HG02870 (cell line): Measurements from ENCODE around the gene IGSF21.

Experiments
- ATAC-seq: cut with Tn5 transposase; IDR thresholded peaks from one replicate; pipeline ENCODE4 v1.9.1; 2021; ENCODE audit warnings: mild to moderate bottlenecking, moderate library complexity; ENCODE audit not compliant: unreplicated experiment

IGSF21 gene

DNA sequence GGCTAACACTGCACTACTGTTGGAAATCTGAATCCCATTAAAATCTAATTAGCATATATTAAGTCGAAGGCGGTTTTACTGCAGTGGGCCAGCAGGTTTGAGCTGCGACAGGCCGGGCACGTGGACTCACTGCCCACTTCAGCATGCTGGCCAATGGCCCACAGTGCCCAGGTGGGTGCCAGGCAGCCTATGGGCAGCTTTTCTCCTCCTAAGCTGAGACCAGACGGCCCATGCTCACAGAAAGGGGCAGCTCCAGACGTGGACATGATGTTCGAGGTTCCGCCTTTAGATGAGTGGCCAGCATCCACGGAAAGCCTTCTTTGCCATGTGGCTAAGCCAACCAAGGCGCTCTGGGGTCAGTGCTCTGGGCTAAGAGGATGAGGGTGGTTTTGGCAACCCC is 283.4 kb downstream of the IGSF21 start:
- no peak for ATAC-seq

DNA sequence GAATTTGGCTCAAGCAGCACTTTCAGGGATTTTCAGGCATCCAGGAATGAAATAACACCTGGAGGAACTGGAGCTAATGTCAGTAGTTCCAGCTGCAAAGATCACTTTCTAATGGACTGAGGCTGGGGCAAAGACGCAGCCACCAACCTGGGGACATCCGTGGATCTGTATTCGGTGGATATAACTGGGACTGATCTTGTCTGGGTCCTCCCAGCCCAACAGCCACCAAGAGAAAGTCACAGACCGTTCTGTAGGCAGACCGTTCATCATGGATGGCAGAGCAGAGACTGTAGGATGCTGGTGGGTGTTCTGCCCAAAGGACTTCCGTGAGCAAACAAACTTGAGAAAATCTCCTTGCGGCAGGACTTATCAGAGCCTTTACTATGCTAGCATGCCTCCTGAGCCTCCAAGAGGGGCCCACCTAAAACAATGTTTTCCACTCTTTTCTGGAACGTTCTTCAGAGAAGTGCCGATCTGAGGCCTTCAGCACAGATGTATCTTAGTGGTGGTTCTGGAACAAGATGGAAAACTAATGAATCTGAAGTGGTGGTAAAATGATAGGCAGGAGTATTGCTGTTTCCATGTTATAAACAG is 287.1 kb downstream of the IGSF21 start:
- ATAC-seq: no peak

- no peak for ATAC-seq
Measured at GRCh38 chr1:18396247-18396980, 288.8 kb downstream of the IGSF21 start.

DNA sequence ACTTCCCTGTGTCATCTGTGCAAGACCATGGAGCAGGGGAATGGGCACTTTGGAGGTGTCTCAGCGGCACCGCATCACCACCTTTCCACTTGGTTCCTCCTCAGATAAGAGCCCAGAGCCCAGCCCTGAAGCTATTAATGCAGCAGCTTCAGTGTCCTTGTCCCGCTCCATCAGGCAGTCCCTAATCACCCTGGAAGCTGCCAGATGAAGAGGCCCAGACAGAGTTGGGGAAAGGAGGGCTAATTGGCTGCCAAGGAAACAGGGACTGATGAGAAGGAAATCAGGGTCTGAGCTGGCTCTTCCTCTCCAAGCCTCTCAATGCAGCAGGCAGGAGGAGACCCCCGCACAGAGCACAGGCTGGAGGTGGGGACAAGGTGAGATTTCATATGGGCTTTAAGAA is 290.0 kb downstream of the IGSF21 start:
- ATAC-seq: no peak

DNA sequence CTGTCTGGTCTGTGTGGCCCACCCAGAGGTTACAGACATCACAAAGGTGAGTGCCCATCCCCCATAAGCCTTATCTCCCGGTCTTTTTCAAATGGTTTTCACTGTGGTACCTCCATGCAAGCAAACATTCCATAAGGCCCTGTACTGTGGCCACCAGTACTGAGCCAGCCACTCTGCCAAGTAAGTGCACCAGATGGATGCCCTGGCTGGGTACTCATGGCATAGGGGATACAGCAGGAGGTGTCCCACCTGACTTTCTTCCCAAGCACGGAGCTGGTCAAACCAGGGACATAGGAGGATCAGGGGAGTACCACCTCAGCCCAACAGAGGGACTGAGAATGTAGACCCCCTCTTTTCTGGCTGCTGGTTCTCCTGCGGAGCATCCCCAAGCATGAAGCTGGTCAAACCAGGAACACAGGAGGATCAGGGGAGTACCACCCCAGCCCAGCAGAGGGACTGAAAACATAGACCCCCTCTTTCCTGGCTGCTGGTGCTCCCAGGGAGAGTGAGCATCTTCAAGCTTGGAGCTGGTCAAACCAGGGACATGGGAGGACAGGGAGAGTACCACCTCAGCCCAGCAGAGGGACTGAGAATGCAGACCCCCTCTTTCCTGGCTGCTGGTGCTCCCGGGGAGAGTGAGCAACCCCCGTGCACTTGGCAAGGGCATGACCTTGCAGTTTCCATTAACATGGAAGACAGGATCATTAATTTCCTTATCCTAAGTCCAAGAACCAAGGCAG is 291.4 kb downstream of the IGSF21 start:
- ATAC-seq: no peak

DNA sequence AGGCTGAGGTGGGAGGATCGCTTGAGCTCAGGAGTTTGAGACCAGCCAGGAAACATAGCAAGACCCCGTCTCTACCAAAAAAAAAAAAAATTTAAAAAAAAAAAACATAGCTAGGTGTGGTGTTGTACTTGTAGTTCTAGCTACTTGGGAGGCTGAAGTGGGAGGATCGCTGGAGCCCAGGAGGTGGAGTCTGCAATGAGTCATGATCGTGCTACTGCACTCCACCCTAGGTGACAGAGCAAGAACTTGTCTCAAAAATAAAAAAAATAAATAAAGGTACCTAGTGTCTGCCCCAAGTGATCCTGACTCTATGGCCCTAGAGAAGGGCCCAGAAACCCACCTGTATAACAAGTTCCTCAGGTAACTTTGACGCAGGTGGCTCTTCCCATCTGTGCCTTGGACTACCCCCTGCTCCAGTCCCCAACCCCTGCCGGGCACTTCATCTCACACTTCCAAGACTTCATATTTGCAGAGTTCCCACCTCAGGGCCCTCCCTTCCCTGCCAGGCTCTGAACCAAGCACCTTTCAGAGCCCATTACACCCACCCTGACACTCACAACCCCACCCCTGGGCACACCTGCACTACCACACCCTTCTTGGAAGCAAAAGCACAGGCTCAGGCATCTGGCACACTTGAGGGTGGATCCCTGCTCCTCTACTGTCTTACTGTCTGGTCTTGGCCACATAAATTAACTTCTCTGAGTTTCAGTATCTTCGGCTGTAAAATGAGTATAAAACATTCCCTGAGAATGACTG is 292.9 kb downstream of the IGSF21 start:
- ATAC-seq: no peak

GRCh38 chr1:18401921-18402320 is 294.3 kb downstream of the IGSF21 start:
- no peak for ATAC-seq

GRCh38 chr1:18404460-18404859 is 296.9 kb downstream of the IGSF21 start:
- ATAC-seq: no peak

DNA sequence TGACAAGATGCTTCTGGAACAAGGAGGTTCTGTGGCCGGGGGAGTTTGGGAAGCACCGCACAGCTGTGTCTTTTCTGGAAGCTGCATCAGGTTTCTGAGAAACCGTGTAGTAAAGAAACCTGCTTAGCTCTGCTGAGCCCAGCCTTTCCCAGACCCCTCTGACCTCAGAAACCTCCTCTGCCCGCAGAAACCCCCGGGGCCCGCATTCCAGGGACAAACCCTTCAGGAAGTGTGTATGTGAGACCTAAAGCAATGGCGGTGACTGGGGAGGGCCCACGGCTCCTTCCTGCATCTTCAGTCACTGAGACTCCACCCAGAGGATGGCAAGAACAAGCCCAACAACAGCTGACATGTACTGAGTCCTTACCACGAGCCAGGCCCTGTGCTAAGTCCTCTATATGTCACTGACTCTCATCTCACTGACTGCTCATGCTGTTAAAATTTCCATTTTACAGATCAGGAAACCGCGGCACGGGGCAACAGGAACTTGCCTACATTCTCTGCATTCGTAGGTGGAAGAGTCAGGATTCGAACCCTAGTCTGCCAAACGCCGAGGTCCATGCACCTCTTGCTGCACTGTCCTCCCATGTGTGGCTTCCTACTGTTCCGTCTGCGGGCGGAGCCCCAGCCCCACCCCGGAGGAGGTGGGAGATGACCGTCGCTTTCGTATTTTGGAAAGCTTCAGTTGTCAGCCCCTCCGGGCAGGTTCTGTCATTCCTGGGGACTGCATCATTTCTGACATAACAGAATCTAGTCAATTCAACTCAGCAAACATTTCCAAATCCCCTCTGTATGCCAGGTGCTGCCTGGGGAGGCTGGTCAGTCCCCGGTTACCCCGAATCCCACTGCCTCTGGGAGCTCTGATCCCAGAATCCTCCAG is 299.8 kb downstream of the IGSF21 start:
- ATAC-seq: no peak

- ATAC-seq: no peak
Measured at GRCh38 chr1:18408656-18409370, 301.2 kb downstream of the IGSF21 start.

GRCh38 chr1:18409609-18410237 is 302.1 kb downstream of the IGSF21 start:
- ATAC-seq: no peak

- ATAC-seq: no peak
Measured at GRCh38 chr1:18410407-18410806, 302.8 kb downstream of the IGSF21 start.

DNA sequence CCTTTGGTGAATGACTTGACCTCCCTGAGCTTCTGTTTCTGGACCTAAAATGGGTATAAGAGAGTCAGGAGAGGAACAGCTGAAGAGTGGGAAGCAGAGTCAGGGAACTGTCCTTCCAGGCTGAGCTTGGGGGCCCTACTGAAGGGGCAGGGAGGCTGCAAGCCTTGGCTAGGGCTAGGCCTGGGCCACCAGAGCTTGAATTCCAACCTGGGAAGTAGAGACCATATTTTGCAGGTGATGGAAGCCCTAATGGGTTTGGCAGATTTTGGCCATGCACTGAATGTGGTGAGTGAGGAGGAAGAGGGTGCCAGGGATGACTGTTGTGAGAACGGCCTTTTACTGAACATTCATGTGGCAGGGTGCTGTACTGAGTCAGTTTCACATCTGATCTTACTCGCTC is 303.7 kb downstream of the IGSF21 start:
- no peak for ATAC-seq

- ATAC-seq: no peak
Measured at GRCh38 chr1:18411820-18412641, 304.4 kb downstream of the IGSF21 start.

DNA sequence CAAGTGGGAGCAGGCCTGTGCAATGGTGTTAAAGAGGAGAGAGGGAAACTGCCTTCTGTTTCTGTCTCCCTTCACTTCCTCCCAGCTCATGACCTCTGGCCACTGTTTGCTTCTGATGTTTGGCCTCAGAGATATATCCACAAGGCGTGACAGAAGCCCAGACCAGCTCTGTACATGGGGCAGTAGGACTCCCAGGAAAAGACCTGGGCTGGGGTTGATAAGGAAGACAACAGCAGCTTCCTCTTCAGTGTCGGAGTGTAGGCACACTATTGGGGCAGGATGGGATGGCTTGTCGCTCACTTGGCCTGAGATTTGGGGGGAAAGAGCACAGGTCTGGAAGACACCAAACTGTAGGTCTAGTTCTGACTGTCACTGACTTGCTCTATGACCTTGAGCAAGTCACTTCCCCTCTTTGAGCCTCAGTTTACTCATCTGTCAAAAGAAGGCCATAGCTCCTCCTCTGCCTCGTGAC is 305.3 kb downstream of the IGSF21 start:
- ATAC-seq: no peak

DNA sequence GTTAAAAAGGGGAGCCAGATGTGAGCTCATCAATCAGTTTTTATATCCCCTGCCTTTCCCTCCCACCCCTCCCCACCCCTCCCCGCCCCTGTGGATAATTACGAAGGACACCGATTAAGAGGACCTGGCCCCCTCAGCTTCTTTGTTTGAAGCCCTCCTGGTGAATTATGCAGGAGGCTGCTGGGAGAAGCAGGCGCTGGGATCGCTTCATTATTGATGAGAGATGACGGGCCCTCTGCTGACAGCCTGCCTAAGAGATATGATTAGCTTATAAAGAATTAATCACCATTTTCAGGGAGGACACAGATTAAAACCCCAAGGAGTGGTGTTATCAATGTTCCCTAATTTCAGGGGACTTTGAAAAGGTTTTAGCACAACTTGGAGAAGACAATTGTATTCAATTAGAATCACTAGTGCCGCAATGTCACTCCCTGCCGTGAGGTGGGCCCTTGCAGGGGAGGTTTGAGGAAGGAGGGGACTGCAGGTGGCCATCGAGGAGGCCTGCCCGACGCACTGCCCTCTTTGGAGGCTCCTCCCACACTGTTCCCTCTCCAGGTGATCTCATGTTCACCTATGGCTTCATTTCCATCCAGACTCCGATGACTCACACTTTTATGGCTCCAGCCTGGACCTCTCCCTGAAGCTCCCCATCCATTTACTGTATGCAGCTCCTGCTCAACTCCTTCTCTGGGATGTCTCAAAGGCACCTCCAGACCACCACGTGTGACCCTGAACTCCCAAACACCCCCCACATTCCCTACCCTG is 306.1 kb downstream of the IGSF21 start:
- ATAC-seq: no peak

DNA sequence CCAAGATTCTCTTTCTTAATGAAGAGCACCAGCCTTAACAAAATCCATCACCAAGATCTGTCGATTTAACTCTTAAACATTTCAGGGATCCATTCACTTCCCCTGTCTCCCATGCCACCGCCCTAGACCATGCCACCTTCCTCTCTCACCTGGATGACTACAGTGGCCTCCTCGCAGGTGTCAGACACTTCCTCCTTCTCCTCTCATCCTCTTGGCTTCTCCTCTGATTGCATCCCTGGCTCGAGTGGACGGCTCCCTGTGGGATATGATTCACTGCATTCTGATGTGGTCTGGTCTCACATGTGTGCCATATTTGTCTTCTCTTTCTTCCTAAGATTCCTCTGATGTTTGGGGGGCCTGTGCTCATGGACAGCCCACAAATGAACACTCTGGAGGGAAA is 306.7 kb downstream of the IGSF21 start:
- ATAC-seq: no peak
